ENCODE measurements around the gene EHMT1. TPM values are rescaled to one million over a fixed set of nuclear protein-coding genes. Genes with fewer than 3 reads are reported as not detected.

The EHMT1 gene
- total RNA-seq, 1 donor: 31.4 TPM

DNA sequence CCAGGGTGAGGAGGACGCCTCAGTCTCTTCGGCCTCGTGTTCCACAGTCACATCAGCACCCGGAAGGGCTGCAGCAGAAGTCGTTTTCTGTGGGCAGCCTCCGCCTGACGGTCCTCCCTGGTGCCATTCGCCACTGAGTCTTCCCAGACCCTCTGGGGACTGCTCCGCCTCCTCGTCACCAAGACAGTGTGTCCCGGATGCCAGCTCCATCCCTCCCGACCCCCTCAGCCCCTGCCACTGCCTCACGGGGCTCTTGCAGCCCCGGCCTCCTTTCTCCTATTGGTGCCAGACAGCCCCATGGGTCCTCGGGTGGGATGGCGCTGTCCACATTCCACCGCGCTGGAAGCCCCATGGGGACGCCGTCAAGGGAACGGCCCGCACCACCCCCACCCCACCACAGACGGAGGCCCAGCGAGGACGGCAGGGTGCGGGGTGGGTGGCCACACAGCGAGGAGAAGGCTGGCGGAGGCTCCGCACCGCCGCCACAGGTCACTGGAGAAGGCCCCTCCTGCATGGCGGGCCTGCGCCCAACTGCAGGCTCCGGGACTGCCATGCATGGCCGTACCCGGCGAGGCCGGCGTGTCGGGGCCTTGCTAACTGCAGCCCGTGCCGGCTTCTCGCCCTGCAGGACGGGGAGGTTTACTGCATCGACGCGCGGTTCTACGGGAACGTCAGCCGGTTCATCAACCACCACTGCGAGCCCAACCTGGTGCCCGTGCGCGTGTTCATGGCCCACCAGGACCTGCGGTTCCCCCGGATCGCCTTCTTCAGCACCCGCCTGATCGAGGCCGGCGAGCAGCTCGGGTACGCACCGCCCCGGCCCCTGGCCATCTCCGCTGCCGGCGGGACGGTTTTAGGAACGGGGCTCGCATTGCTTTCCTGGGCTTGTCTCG lies 215.2 kb downstream of the EHMT1 start:
- H3K4me3 ChIP-seq (ENCODE audit: low read depth, low read length): no peak overlapping the region
- TF ChIP-seq CTCF (IDR thresholded peaks at IDR 0.05; ENCODE audit: insufficient read depth, low read length): no peak
- no peak for DNase-seq (ENCODE audit: low read depth)

GRCh38 chr9:137834846-137835546 lies 216.2 kb downstream of the EHMT1 start:
- TF ChIP-seq CTCF (IDR thresholded peaks at IDR 0.05; ENCODE audit: insufficient read depth, low read length): no peak
- no peak for DNase-seq (ENCODE audit: low read depth)

GRCh38 chr9:137836151-137836830 lies 217.5 kb downstream of the EHMT1 start:
- no peak overlapping the region for H3K4me3 ChIP-seq (ENCODE audit: low read depth, low read length)
- TF ChIP-seq CTCF (IDR thresholded peaks at IDR 0.05; ENCODE audit: insufficient read depth, low read length): no peak
- DNase-seq (ENCODE audit: low read depth): no peak

More at GRCh38 chr9:137834846-137835546, 216.2 kb downstream of the EHMT1 start:
- H3K4me3 ChIP-seq (ENCODE audit: low read depth, low read length): no peak overlapping the region

DNA sequence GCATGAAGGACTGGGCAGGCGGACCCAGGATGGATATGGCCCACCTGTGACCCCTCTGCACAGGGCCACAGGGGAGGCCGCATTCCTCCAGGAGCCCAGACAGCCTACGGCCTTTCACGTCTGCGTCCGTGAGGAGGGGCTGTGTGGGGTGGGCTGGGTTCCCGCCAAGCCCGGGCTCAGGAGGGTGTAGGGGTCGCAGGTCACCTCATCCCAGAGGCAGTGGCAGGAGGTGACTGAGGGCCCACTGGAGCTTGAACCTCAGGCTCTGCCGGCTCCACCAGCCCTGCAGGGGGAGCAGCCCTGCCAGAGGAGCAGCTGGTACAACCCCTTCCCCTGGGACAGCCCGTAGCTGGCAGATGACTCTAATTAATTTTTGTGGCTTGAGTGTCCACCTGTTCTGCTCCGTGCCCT lies 218.0 kb downstream of the EHMT1 start:
- DNase-seq (ENCODE audit: low read depth): no peak
- no peak for TF ChIP-seq CTCF (IDR thresholded peaks at IDR 0.05; ENCODE audit: insufficient read depth, low read length)
- no peak overlapping the region for H3K4me3 ChIP-seq (ENCODE audit: low read depth, low read length)

DNA sequence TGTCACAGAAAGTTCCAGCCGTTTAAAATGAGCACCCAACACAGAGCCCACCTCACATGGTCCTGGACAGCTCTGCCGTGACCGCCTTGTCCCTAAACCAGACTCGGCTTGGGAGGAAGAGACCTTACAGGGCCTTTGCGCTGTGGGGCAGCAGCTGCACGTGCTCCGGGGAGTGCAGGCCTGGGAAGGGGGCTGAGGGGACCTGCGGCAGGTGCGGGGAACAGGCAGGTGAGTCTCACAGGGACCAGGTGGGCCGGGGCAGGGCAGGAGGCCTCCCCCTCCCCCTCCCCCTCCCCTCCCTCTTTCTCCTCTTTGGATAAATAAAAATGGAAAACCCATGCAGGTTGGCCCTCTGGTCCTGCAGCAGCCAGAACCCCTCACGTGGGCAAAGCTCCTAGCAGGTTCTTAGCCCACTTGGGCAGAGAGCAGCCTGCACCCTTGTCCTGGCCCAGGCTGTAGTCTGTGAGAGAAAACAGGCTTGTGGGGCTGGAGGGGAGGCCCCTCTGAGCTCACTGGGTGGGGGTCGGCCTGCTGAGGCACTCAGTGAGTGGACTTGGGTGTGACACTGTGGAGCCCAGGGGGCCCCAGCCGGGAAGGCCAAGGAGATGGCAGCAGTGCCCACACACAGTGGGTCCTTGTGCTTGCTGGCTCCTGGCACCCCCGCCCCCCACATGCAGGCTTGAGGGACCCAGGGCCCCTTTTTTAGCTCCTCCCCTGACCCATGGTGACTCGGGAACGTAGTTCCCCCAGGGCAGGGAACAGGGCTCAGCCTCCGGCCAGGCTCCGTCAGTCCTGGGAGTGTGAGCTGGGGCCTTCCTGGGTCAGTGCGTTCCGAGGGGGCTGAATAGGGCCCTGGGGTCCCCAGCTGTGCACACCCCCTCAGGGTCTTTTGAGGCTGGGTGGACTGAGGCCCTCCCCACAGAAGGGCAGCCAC lies 218.8 kb downstream of the EHMT1 start:
- H3K4me3 ChIP-seq (ENCODE audit: low read depth, low read length): no peak overlapping the region
- no peak for TF ChIP-seq CTCF (IDR thresholded peaks at IDR 0.05; ENCODE audit: insufficient read depth, low read length)
- no peak for DNase-seq (ENCODE audit: low read depth)

DNA sequence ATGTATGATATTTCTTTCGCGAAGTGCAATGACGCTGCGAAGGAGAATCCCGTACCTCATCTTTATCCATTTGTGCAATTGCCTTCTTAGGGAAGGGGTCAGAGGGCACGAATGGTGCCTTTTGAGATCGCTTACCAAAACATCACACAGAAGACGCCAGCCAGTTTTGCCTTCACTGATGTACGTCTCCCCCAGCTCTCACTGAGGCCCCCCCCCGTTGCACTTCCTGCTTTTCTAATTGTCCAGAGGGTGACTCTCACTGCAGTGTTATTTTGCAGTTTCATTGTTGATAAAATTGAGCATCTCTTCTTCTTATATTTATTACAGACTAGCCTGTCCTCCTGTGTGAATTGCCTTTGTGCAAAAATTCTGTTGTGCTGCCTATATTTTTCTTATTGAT lies 219.8 kb downstream of the EHMT1 start:
- no peak overlapping the region for H3K4me3 ChIP-seq (ENCODE audit: low read depth, low read length)
- no peak for DNase-seq (ENCODE audit: low read depth)
- TF ChIP-seq CTCF (IDR thresholded peaks at IDR 0.05; ENCODE audit: insufficient read depth, low read length): no peak

Measured in fibroblast of the aortic adventitia (primary cell).